K562 (cell line): ENCODE data around the gene MED29. TPM values are rescaled to one million over a fixed set of nuclear protein-coding genes. Genes with fewer than 3 reads are reported as not detected.
A peak's percentile ranks its signal among the peaks of the same experiment; 100 is the strongest.

Experiments
- CREB1 ChIP-seq, 2 experiments: sonication (generic) in 1 of 2; formaldehyde crosslinking in 1 of 2; IDR thresholded peaks; 2 replicates each; pipeline versions ENCODE4 v1.6.1 to v1.8.0; 2012 to 2022; ENCODE audit warnings: inconsistent platforms in 1 of 2, mild to moderate bottlenecking in 1 of 2, missing genetic modification reagents in 1 of 2, moderate library complexity in 1 of 2
- GTF2A2 ChIP-seq: IDR thresholded peaks from 2 replicates; pipeline ENCODE4 v1.6.1; 2016; ENCODE audit warnings: mild to moderate bottlenecking, missing genetic modification characterization, missing compliant biosample characterization
- HCFC1 ChIP-seq: IDR thresholded peaks from 2 replicates; pipeline ENCODE4 v1.6.1; 2012; ENCODE audit warnings: low read depth, low read length, improper control_type of control experiment
- L3MBTL2 ChIP-seq: fragments of 450-650 bp; IDR thresholded peaks from 2 replicates; pipeline ENCODE4 v1.6.1; 2016; ENCODE audit warnings: mild to moderate bottlenecking, moderate library complexity
- MCM7 ChIP-seq, 2 experiments: fragments of 450-650 bp; IDR thresholded peaks; 2 replicates each; pipeline ENCODE4 v1.6.1; 2016 to 2018
- RBBP5 ChIP-seq: fragments of 200-600 bp; sonication (generic); IDR thresholded peaks from 2 replicates; pipeline ENCODE4 v1.6.1; 2012; ENCODE audit warnings: borderline replicate concordance, mild to moderate bottlenecking, low read length, control low read depth, inconsistent platforms; ENCODE audit not compliant: insufficient read depth, poor library complexity, severe bottlenecking
- TEAD4 ChIP-seq, 2 experiments: sonication (generic) in 1 of 2; formaldehyde crosslinking in 1 of 2; IDR thresholded peaks; 2 replicates each; pipeline versions ENCODE4 v1.6.1 to v1.8.0; 2012 to 2022; ENCODE audit warnings: borderline replicate concordance in 1 of 2, inconsistent platforms in 1 of 2, low read length in 1 of 2, mild to moderate bottlenecking in 1 of 2, missing genetic modification reagents in 1 of 2
- polyA plus RNA-seq, 8 experiments: library from polyadenylated mRNA; depleted of rRNA in 4 of 8; stranded (reverse) in 5 of 8; unstranded in 3 of 8; fragments of >200 nt; fragmentation: Nextera tagmentation in 2 of 8; fragmentation: Illumina TruSeq in 1 of 8; extraction: Ambion mirVana in 2 of 8; extraction: Trizol in 1 of 8; gene quantifications; 2 replicates each; pipeline versions ENCODE4 v1.2.1 to v1.2.3, GENCODE V29; 2011 to 2014; ENCODE audit warnings: inconsistent platforms in 1 of 8, missing spikeins in 1 of 8
- total RNA-seq, 7 experiments: library from RNA; depleted of rRNA in 6 of 7; stranded (reverse); fragments of >200 nt in 6 of 7; fragmentation: Illumina TruSeq in 2 of 7; extraction: Trizol in 2 of 7; gene quantifications; 2 replicates each; pipeline versions ENCODE4 v1.2.1 to v1.2.3, GENCODE V29; 2011 to 2021; ENCODE audit warnings: low replicate concordance in 1 of 7
- TF ChIP-seq, protein P1 (sequence below): fragments of 250-450 bp; sonication (Bioruptor Pico); IDR thresholded peaks from 2 replicates; pipeline ENCODE4 v1.4.0; 2020
- TF ChIP-seq, protein P2 (sequence below): sonication (generic); formaldehyde crosslinking; IDR thresholded peaks from 2 replicates; pipeline ENCODE4 v1.8.1; 2023; ENCODE audit warnings: mild to moderate bottlenecking, missing genetic modification reagents
- TF ChIP-seq, protein P3 (sequence below): fragments of 450-650 bp; conservative IDR thresholded peaks from 2 replicates; pipeline ENCODE4 v1.6.1; 2016; ENCODE audit warnings: missing genetic modification characterization, low read depth, mild to moderate bottlenecking, control low read depth, missing compliant biosample characterization
- TF ChIP-seq, protein P4 (sequence below): fragments of 450-650 bp; IDR thresholded peaks from one replicate; pipeline ENCODE4 v1.6.1; 2018; ENCODE audit warnings: mild to moderate bottlenecking, moderate library complexity; ENCODE audit not compliant: partially characterized antibody
- TF ChIP-seq, protein P5 (sequence below): fragments of 450-650 bp; formaldehyde crosslinking; IDR thresholded peaks from 2 replicates; pipeline ENCODE4 v1.4.0; 2020; ENCODE audit warnings: mild to moderate bottlenecking, mixed read lengths

The MED29 gene
- total and polyA plus RNA-seq, 9 of the 15 experiments (the other 6 are each of a cell fraction or from before 2014, with no cell fraction given), result 1.8 to 22.6 (median 12.4) TPM

DNA sequence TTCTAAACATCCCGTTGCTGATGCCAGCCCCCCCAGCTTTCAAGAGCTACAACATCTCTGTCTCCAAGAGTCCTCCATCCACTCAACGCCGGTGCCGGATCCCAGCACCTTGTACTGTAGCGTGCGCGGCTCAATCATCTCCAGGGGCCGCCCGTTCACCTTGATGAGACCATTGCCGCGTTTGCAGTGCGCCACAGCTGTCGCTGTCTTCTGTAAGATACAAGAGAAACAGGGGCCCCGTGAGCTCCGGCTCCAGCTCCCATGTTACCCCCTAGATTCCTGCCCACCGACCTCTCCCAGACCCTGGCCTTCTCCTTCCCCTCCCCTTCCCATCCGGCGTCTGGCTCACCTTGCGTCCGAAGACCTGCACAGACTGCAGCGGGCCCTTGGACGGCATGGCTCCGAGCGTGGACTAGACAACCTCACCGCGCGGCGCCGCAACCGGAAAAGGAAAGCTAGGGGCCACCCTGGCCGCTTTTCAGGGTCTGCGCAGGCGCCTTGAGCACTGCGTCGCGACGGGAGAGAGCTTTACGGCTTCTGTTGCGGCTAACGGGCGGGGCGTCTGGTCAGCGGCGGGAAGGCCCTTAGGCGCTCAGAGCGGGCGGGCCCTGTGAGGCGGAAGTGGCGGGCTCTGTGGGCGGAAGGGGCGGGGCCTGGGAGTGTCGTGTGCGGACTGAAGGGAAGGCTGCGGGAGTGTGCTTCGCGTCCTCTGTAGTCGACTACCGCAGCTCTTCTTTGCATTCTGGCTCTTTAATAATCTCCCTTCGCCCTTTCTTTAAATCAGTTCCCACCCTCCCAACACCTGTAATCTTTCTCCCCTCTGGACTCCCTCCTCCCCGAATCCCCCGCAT, 44.5 kb downstream of the MED29 start, which contains the start of gene RPS16 (continued):
- TF ChIP-seq, protein P1, sequence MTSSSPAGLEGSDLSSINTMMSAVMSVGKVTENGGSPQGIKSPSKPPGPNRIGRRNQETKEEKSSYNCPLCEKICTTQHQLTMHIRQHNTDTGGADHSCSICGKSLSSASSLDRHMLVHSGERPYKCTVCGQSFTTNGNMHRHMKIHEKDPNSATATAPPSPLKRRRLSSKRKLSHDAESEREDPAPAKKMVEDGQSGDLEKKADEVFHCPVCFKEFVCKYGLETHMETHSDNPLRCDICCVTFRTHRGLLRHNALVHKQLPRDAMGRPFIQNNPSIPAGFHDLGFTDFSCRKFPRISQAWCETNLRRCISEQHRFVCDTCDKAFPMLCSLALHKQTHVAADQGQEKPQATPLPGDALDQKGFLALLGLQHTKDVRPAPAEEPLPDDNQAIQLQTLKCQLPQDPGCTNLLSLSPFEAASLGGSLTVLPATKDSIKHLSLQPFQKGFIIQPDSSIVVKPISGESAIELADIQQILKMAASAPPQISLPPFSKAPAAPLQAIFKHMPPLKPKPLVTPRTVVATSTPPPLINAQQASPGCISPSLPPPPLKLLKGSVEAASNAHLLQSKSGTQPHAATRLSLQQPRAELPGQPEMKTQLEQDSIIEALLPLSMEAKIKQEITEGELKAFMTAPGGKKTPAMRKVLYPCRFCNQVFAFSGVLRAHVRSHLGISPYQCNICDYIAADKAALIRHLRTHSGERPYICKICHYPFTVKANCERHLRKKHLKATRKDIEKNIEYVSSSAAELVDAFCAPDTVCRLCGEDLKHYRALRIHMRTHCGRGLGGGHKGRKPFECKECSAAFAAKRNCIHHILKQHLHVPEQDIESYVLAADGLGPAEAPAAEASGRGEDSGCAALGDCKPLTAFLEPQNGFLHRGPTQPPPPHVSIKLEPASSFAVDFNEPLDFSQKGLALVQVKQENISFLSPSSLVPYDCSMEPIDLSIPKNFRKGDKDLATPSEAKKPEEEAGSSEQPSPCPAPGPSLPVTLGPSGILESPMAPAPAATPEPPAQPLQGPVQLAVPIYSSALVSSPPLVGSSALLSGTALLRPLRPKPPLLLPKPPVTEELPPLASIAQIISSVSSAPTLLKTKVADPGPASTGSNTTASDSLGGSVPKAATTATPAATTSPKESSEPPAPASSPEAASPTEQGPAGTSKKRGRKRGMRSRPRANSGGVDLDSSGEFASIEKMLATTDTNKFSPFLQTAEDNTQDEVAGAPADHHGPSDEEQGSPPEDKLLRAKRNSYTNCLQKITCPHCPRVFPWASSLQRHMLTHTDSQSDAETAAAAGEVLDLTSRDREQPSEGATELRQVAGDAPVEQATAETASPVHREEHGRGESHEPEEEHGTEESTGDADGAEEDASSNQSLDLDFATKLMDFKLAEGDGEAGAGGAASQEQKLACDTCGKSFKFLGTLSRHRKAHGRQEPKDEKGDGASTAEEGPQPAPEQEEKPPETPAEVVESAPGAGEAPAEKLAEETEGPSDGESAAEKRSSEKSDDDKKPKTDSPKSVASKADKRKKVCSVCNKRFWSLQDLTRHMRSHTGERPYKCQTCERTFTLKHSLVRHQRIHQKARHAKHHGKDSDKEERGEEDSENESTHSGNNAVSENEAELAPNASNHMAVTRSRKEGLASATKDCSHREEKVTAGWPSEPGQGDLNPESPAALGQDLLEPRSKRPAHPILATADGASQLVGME, result peak; percentile 26; the same call in 1 of the 2 replicates
- TF ChIP-seq, protein P2, sequence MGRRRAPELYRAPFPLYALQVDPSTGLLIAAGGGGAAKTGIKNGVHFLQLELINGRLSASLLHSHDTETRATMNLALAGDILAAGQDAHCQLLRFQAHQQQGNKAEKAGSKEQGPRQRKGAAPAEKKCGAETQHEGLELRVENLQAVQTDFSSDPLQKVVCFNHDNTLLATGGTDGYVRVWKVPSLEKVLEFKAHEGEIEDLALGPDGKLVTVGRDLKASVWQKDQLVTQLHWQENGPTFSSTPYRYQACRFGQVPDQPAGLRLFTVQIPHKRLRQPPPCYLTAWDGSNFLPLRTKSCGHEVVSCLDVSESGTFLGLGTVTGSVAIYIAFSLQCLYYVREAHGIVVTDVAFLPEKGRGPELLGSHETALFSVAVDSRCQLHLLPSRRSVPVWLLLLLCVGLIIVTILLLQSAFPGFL (CRISPR knock-in tag), result 0 out of 2 replicates have a peak, but pooled peaks have one; percentile 16
- no peak for TF ChIP-seq TEAD4 (IDR thresholded peaks at IDR 0.05; ENCODE audit: low read length)
- no peak for TF ChIP-seq TEAD4 (CRISPR knock-in tag; IDR thresholded peaks at IDR 0.05; ENCODE audit: borderline replicate concordance)
- peak; percentile 84 for TF ChIP-seq RBBP5
- TF ChIP-seq, protein P3, sequence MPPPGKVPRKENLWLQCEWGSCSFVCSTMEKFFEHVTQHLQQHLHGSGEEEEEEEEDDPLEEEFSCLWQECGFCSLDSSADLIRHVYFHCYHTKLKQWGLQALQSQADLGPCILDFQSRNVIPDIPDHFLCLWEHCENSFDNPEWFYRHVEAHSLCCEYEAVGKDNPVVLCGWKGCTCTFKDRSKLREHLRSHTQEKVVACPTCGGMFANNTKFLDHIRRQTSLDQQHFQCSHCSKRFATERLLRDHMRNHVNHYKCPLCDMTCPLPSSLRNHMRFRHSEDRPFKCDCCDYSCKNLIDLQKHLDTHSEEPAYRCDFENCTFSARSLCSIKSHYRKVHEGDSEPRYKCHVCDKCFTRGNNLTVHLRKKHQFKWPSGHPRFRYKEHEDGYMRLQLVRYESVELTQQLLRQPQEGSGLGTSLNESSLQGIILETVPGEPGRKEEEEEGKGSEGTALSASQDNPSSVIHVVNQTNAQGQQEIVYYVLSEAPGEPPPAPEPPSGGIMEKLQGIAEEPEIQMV (tag), result peak; percentile 99
- TF ChIP-seq, protein P4, sequence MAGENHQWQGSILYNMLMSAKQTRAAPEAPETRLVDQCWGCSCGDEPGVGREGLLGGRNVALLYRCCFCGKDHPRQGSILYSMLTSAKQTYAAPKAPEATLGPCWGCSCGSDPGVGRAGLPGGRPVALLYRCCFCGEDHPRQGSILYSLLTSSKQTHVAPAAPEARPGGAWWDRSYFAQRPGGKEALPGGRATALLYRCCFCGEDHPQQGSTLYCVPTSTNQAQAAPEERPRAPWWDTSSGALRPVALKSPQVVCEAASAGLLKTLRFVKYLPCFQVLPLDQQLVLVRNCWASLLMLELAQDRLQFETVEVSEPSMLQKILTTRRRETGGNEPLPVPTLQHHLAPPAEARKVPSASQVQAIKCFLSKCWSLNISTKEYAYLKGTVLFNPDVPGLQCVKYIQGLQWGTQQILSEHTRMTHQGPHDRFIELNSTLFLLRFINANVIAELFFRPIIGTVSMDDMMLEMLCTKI, result no peak
- no peak for TF ChIP-seq MCM7 (IDR thresholded peaks at IDR 0.05)
- TF ChIP-seq, protein P5, sequence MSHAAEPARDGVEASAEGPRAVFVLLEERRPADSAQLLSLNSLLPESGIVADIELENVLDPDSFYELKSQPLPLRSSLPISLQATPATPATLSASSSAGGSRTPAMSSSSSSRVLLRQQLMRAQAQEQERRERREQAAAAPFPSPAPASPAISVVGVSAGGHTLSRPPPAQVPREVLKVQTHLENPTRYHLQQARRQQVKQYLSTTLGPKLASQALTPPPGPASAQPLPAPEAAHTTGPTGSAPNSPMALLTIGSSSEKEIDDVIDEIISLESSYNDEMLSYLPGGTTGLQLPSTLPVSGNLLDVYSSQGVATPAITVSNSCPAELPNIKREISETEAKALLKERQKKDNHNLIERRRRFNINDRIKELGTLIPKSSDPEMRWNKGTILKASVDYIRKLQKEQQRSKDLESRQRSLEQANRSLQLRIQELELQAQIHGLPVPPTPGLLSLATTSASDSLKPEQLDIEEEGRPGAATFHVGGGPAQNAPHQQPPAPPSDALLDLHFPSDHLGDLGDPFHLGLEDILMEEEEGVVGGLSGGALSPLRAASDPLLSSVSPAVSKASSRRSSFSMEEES (CRISPR knock-in tag), result no peak
- no peak for TF ChIP-seq GTF2A2 (tag)
- peak; percentile 67 for TF ChIP-seq CREB1 (IDR thresholded peaks at IDR 0.05)
- TF ChIP-seq CREB1 (CRISPR knock-in tag; IDR thresholded peaks at IDR 0.05), result peak; percentile 82
- TF ChIP-seq L3MBTL2, result peak; percentile 72
- peak; percentile 66 for TF ChIP-seq HCFC1
